ENCODE results near the gene SLC39A2. TPM values are rescaled to one million over a fixed set of nuclear protein-coding genes. Genes with fewer than 3 reads are reported as not detected.

SLC39A2 gene
- total and polyA plus RNA-seq, 2 donors (not counting 3 experiments of a cell fraction or from before 2014, with no cell fraction given) = 0.06 TPM; not detected in 1

- ChIA-PET POLR2A (no interaction called here), CTCF (interaction anchor here (0.8 to 2.5 kb wide), 3 partner anchors 10 to 47 kb away, joined by 3 to 28 read pairs (median 13); no protein-coding TSS in a partner anchor)
- Histone ChIP-seq H3K4me2 (ENCODE audit: insufficient read depth, low read length) (no peak overlapping the region), H3K9ac (replicated peaks; ENCODE audit: extremely low read depth, insufficient read depth, low read length) (no peak overlapping the region), H3K4me1 (ENCODE audit: control insufficient read depth, extremely low read depth, insufficient read depth, low read length) (no peaks in the 10 kb centered on the region), H4K20me1 (replicated peaks; ENCODE audit: control insufficient read depth, extremely low read depth, insufficient read depth, low read length) (no peaks in the 10 kb centered on the region), H2AFZ (ENCODE audit: low read depth, low read length) (no peak overlapping the region), H3K27me3 (ENCODE audit: control insufficient read depth in 2 of 2, insufficient read depth in 2 of 2, low read length in 2 of 2) (peaks cover 43 to 60% of the 10 kb centered on the region in 2 experiments), H3K9me1 (replicated peaks; ENCODE audit: control insufficient read depth, extremely low read depth, insufficient read depth, low read length) (no peaks in the 10 kb centered on the region), H3K79me2 (ENCODE audit: control insufficient read depth, insufficient read depth, low read length) (no peaks in the 10 kb centered on the region), H3K36me3 (ENCODE audit: control insufficient read depth in 2 of 2, extremely low read depth in 1 of 2, insufficient read depth in 2 of 2, low read length in 2 of 2) (no peaks in the 10 kb centered on the region), H3K9me3 (replicated peaks; ENCODE audit: control insufficient read depth, insufficient read depth, low read length) (no peaks in the 10 kb centered on the region), H3K4me3 (replicated peaks in 1 of 3; ENCODE audit: insufficient read depth in 1 of 3, low read depth in 1 of 3, low read length in 3 of 3) (peak overlapping the region in 1 of 3 experiments; percentile 22), H3K27ac (ENCODE audit: insufficient read depth, low read depth, low read length) (no peak overlapping the region)
- TF ChIP-seq JUN (IDR thresholded peaks at IDR 0.05; ENCODE audit: borderline replicate concordance, insufficient read depth, insufficient read length, low read depth) (no peak), EZH2 (IDR thresholded peaks at IDR 0.05; ENCODE audit: borderline replicate concordance, low read depth, low read length, severe bottlenecking) (peak; percentile 90), CTCF (IDR thresholded peaks at IDR 0.05; ENCODE audit: extremely low read depth in 1 of 2, insufficient read depth in 1 of 2, low read depth in 1 of 2, low read length in 2 of 2) (no peak)
- dilution Hi-C loops (cut with MboI; ENCODE audit: extremely low pct_ligation_motif_present, low sequenced_read_pairs) = no loop called here
- no peak for DNase-seq (ENCODE audit: low read depth, low spot score)
- no peak for FAIRE-seq
- intact Hi-C loops (cut with micrococcal nuclease) = no loop called here
- no TSS peak for BruUV-seq (replicated peaks)
Observed at GRCh38 chr14:21025371-21026273, 26.5 kb downstream of the SLC39A2 start.
